ENCODE data around the gene SPO11. TPM values are rescaled to one million over a fixed set of nuclear protein-coding genes. Genes with fewer than 3 reads are reported as not detected.
A peak's percentile ranks its signal among the peaks of the same experiment; 100 is the strongest.

SPO11 gene
- total RNA-seq, 1 experiment from 2014 or later, result not detected

GRCh38 chr20:57381596-57382503 is 52.2 kb downstream of the SPO11 start:
- no peaks in the 10 kb centered on the region for H3K9me3 Mint-ChIP-seq (ENCODE audit: unreplicated experiment)
- POLR2A ChIA-PET, result interaction anchor here (0.7 to 1.4 kb wide), 5 partner anchors 20 to 579 kb away, joined by 3 to 4 read pairs (median 3); no protein-coding TSS in a partner anchor
- no TSS peak for BruUV-seq (replicated peaks)
- H3K27ac Mint-ChIP-seq (ENCODE audit: low read depth, unreplicated experiment), result no peak overlapping the region
- intact Hi-C loops (cut with micrococcal nuclease), result loop anchor here (1.0 to 10.0 kb wide), 3 partner anchors 55 to 833 kb away; no protein-coding TSS in a partner anchor
- H3K4me3 Mint-ChIP-seq (ENCODE audit: unreplicated experiment), result no peak overlapping the region
- peaks cover 38% of the 10 kb centered on the region for H3K36me3 Mint-ChIP-seq (ENCODE audit: insufficient read depth, unreplicated experiment)
- no peaks in the 10 kb centered on the region for H3K4me1 Mint-ChIP-seq (ENCODE audit: insufficient read depth, unreplicated experiment)
- peak; percentile 65 for TF ChIP-seq CTCF (IDR thresholded peaks at IDR 0.05; ENCODE audit: unreplicated experiment)
- H3K27me3 Mint-ChIP-seq (ENCODE audit: insufficient read depth, unreplicated experiment), result no peaks in the 10 kb centered on the region
- CTCF ChIA-PET, result interaction anchor here (0.6 to 7.1 kb wide), 37 partner anchors 9 to 1383 kb away, joined by 3 to 56 read pairs (median 4); no protein-coding TSS in a partner anchor
- DNase-seq (ENCODE audit: unreplicated experiment), result peak; percentile 74

- H3K4me3 Mint-ChIP-seq (ENCODE audit: unreplicated experiment), result no peak overlapping the region
- no TSS peak for BruUV-seq (replicated peaks)
- DNase-seq (ENCODE audit: unreplicated experiment), result no peak
- H3K27ac Mint-ChIP-seq (ENCODE audit: low read depth, unreplicated experiment), result no peak overlapping the region
- no peaks in the 10 kb centered on the region for H3K27me3 Mint-ChIP-seq (ENCODE audit: insufficient read depth, unreplicated experiment)
- no peaks in the 10 kb centered on the region for H3K9me3 Mint-ChIP-seq (ENCODE audit: unreplicated experiment)
- POLR2A ChIA-PET, result interaction anchor here (1.4 kb wide), 1 partner anchor 114 kb away, joined by 3 read pairs; no protein-coding TSS in a partner anchor
- no peak for TF ChIP-seq CTCF (IDR thresholded peaks at IDR 0.05; ENCODE audit: unreplicated experiment)
- CTCF ChIA-PET, result interaction anchor here (0.6 to 7.1 kb wide), 31 partner anchors 8 to 1383 kb away, joined by 3 to 56 read pairs (median 6); no protein-coding TSS in a partner anchor
- no peaks in the 10 kb centered on the region for H3K4me1 Mint-ChIP-seq (ENCODE audit: insufficient read depth, unreplicated experiment)
- intact Hi-C loops (cut with micrococcal nuclease), result loop anchor here (5.0 to 10.0 kb wide), 2 partner anchors 55 to 832 kb away; no protein-coding TSS in a partner anchor
- peaks cover 32% of the 10 kb centered on the region for H3K36me3 Mint-ChIP-seq (ENCODE audit: insufficient read depth, unreplicated experiment)
Observed at GRCh38 chr20:57382516-57382915, 52.9 kb downstream of the SPO11 start.

GRCh38 chr20:57383447-57384347 is 54.1 kb downstream of the SPO11 start:
- intact Hi-C loops (cut with micrococcal nuclease), result loop anchor here (5.0 to 10.0 kb wide), 2 partner anchors 54 to 831 kb away; no protein-coding TSS in a partner anchor

More at GRCh38 chr20:57383447-57384347, 54.1 kb downstream of the SPO11 start:
- POLR2A ChIA-PET, result interaction anchor here (0.5 kb wide), 1 partner anchor 8 kb away, joined by 3 read pairs; no protein-coding TSS in a partner anchor
- Mint-ChIP-seq H3K27me3 (ENCODE audit: insufficient read depth, unreplicated experiment) (no peaks in the 10 kb centered on the region), H3K4me3 (ENCODE audit: unreplicated experiment) (no peak overlapping the region), H3K27ac (ENCODE audit: low read depth, unreplicated experiment) (no peak overlapping the region), H3K9me3 (ENCODE audit: unreplicated experiment) (no peaks in the 10 kb centered on the region), H3K4me1 (ENCODE audit: insufficient read depth, unreplicated experiment) (no peaks in the 10 kb centered on the region), H3K36me3 (ENCODE audit: insufficient read depth, unreplicated experiment) (peaks cover 31% of the 10 kb centered on the region)
- no peak for DNase-seq (ENCODE audit: unreplicated experiment)
- CTCF ChIA-PET, result interaction anchor here (0.5 to 6.2 kb wide), 13 partner anchors 9 to 576 kb away, joined by 3 to 40 read pairs (median 4); no protein-coding TSS in a partner anchor
- TF ChIP-seq CTCF (IDR thresholded peaks at IDR 0.05; ENCODE audit: unreplicated experiment), result no peak
- BruUV-seq (replicated peaks), result no TSS peak
